Kidney capillary endothelial cell (primary cell): Measurements from ENCODE around the gene LUZP1.

Experiments used
- DNase-seq: peaks from one replicate; pipeline ENCODE4 v3.0.0-alpha.2; 2018; ENCODE audit warnings: low spot score

Gene LUZP1

DNA sequence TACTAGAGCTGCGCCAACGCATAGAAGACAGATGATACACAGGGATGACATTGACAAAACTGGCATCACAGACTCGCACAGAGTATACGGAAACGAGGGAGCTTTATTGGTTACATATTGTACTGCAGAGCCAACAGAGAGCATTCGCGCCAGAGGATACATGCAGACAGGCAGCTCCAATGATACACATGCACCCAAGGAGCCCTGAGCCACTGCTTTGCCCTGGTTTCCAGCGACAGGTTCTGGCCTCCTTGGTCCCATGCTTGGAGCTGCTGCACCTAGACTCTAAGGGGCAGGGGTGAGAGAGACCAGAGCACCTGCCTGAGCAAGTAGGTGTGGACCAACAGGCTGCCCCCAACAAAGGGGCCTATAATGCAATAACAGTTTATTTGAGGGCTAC is 83.8 kb downstream of the LUZP1 start:
- DNase-seq = no peak

DNA sequence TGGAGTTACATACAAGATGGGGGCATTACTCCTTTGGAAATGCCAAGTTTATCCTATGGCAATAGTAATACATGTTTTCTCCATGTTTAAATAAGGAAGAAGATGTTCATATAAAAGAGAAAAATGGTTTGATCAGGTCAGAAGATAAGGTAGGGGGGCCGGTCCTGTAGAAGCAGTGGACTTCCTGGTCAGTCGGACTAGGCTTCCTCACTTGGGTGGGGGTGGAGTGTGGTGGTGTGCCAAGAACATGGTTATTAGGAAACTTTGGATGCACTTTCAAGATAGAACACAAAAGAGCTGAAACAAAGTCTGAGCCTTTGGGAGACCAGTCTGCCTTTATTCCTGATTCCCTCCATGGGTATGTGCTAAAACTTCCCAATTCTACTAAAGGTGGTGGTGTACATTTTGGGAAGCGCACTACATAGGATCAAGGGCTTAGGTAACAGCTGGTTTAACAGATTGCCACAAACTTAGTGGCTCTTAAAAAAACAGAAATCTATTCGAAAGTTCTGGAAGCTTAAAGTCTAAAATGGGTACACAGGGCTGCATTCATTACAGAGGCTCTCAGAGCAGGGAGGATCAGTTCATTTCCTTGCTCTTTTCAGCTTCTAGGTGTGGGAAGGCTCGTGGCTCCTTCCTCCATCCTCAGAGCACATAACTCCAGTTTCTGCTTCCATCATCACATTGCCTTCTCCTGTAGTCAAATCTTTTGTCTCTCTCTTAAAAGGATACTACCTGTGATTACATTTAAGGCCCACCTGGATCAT is 84.8 kb downstream of the LUZP1 start:
- DNase-seq = no peak

DNA sequence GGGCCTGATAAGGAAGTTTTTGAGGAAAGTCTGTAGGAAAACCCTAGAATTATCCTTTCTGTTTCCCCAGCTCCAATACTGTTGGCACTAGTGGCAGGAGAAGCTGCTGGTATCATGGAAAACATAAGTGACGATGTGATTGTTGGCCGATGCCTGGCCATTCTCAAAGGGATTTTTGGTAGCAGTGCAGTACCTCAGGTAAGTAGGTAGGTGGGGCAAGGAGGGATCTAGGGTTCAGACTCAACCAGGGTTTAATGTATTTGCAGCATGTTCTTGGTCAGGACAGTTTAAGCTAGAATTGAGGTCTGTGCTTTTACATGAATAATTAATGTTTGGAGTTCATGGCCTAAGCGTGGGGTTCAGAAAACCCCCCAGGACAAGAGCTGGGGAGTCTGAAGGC is 87.3 kb downstream of the LUZP1 start:
- DNase-seq = no peak

DNA sequence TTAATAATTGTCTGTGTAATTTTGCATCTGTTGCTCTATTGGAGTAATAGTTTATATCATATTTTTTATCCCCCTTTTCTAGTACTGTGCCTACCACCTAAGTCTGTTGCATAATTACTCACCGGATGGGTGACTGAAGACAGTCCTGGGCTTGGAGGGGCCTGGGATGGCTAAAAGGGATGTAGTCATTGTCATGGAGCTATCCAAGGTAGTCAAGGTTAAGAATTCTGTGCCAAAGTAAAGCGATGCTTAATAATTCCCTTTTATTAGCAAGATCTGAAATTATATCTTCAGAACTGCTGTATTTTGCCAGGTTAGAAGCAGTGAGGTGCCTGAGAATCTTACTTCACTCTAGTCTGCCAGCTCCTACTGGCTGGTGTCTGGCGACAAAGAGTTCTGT is 87.8 kb downstream of the LUZP1 start:
- DNase-seq = no peak

- DNase-seq = no peak
These were observed 89.6 kb downstream of the LUZP1 start for GRCh38 chr1:23079025-23079424.

DNA sequence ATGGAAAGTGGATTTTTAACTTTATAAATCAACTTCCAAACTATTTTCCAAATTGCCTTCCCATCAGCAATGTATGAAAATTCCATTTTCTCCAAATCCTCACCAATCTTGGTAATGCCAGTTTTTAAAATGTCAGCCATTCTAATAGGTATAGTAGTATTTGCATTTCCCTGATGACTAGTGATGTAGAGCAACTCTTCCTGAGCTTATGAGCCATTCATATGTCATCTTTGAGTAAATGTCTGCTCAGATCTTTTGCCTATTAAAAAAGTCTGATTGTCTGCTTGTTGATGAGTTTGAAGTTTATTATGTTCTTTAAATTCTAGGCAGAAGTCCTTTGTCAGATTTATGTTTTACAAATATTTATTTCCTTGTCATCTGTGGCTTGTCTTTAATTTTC is 94.6 kb downstream of the LUZP1 start:
- DNase-seq = no peak

DNA sequence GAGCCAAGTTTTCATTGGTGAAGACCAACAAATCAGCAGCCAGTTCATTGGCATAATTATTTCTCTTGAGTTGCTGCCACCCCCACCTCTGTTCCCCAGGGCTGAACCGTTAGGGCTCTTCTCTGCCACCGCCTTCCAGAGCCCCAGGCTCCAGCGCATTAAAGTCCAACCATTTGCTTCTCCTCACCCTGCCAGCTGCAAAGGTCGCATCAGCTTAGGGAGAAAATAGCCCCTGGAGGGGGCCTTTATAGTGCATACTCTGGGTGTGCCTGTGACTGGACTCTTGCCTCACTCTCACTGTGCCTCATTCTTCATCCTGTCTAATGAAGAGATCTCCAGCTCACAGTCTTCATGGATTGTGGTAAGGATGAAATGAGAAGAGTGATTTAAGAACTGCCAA is 99.0 kb downstream of the LUZP1 start:
- no peak for DNase-seq

- no peak for DNase-seq
These were observed 99.5 kb downstream of the LUZP1 start for GRCh38 chr1:23069149-23069548.

DNA sequence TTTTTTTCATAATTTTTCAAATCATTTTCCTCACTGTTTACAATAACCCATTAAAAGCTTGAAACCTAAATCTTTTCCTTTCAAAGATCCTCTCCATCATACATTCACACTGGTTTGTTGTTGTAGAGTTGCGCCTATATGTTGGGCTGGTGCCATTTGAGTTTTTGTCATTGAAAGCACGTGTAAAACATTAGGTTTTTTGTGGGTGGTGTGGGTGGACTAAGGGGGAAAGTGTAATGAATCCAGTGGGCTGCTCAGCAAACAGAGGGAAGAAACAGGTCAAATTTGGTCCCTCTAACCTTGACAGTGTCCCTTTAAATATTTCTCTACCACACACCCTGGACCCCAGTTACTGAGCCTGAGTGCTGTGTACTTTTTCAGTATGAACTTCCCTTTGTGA is 102.6 kb downstream of the LUZP1 start:
- no peak for DNase-seq

- DNase-seq = no peak
These were observed 103.3 kb downstream of the LUZP1 start for GRCh38 chr1:23065385-23065784.

- DNase-seq = no peak
These were observed 106.4 kb downstream of the LUZP1 start for GRCh38 chr1:23062271-23062670.

- no peak for DNase-seq
These were observed 111.4 kb downstream of the LUZP1 start for GRCh38 chr1:23057301-23057700.

DNA sequence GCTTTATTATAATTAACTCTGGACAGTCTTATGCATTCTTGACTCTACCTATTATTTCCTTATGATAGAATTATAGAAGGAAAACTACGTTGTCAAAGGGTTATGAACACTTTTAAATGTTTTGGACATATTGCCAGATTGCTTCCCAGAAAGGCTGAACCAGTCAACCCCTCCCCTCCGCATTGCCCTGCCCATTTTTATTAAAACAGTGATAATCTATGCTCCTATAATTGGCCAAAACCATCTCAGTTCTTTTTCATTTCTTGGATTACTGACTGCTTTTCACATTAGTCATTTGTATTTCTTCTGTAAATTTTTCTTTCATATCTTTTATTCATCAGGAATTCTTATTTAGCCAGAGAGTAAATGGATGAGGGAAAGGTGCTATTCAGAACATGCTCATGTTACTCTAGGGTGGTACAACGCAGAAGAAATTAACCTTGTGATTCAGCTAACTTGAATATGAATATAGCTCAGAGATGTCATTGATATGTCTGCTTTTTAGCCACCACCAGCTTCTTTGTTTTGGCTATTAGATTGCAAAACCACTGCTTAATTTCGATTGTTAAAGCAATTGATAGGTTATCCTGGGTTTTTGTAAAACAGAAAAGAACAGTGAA is 117.3 kb downstream of the LUZP1 start:
- no peak for DNase-seq

DNA sequence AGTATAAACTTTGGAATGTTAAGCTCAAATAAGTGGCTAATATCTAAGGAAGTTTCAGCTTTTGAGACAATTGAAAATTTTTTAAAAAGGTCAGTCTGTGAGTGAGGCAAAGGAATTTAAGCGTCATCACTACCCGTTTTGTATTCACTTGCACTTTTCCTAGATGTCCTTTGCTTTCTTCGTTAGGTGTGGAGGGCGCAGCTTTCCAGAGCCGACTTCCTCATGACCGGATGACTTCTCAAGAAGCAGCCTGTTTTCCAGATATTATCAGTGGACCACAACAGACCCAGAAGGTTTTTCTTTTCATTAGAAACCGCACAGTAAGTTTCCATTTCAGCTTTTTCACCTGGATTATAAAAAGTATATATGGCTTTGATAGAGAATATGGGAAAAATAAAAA is 118.5 kb downstream of the LUZP1 start:
- DNase-seq = no peak

- DNase-seq = no peak
These were observed 124.6 kb downstream of the LUZP1 start for GRCh38 chr1:23044035-23044434.

GRCh38 chr1:23040509-23040908 is 128.1 kb downstream of the LUZP1 start:
- DNase-seq = no peak

DNA sequence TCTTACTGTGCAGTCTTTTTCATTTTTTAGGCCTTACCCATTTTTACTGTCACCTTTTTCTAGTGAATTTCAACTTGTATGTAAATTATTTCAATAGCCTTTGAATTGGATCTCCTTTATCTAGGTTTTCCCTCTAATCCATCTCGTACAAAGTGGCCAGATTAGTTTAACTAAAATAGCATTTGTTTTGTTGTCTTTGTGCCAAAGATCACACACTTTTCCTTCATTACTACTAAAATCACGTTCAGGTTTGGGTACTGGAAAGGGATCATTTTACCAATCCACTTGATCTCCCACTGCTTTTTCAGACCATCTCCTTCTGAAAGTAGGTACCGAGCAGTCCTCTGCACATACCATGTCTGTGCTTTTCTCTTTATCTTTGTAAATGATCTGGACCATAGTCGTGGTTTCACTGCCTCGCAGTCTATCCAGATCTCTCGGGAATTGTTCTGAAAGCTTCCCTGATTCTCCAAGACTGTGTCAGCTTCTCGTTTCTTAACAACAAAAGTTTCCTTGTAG is 129.3 kb downstream of the LUZP1 start:
- no peak for DNase-seq

- no peak for DNase-seq
These were observed 131.4 kb downstream of the LUZP1 start for GRCh38 chr1:23037081-23037740.

DNA sequence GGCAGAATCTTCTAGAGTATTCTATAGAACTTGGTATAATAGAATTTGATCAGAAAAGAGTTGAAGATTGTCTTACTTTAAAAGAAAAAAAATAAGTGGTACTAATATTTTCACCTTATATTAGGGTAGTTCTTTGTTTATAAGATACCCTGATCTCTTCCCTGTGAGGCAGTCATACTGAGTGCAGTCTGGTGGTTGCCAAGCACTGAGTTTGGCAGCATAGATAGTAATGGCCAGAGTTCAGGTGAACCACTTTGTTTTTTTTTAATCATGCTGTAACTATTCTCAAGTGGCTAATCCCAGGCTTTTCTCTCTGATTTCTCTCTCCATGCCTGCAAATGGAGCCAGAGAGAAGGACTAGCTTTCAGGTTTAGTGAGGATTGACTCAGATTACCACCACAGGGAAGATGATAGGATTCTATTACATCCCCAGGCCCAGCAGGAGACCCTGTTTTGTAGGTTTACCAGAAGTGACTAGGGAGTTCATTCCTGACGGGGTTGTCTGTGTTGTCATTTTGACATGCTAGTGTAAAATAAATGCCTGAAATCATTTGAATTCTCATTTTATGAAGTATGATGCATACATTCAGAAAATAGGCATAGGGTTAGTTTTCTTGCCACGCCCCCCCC is 132.7 kb downstream of the LUZP1 start:
- DNase-seq = no peak
